ENCODE results near the gene KCNK7. TPM values are rescaled to one million over a fixed set of nuclear protein-coding genes. Genes with fewer than 3 reads are reported as not detected.

Gene KCNK7
- polyA plus RNA-seq, 1 experiment = 0.07 TPM

DNA sequence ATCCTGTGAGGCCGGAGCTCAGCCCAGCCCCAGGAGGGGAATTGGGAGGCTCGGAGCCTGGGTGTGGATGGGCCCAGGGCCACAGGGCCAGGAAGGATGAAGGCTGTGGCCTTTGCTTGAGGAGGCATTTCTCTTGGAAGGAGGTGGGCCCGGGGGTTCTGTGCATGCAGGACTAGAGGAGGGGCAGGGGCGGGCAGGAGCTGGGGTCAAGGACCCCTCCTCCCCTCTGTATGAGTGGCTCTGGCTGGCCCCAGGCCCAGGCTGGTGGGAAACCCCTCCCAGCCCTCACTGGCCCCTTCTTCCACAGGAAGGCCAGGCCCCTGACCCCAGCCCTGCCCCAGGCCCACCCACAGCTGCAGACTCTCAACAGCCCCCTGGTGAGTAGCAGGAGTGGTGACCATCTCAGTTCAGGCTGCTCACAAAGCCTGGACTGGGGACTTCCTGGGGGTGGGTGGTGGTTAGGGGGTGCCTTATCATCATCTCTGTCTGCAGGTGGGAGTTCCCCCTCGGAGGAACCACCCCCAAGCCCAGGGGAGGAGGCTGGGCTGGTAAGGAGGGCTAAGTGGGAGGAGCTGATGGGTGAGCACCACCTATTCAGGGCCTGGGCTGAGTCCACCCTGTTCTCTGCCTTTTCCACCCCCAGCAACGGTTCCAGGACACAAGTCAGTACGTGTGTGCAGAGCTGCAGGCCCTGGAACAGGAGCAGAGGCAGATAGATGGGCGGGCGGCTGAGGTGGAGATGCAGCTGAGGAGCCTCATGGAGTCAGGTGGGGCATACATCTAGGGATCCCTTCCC is 6.0 kb downstream of the KCNK7 start:
- Histone ChIP-seq H3K36me3 (ENCODE audit: control insufficient read depth, insufficient read depth, low read length) (peaks cover 20% of the 10 kb centered on the region), H3K4me3 (ENCODE audit: low read depth, low read length) (no peak overlapping the region), H3K27me3 (ENCODE audit: control insufficient read depth, insufficient read depth, low read length) (no peaks in the 10 kb centered on the region)
- ChIA-PET POLR2A (no interaction called here), CTCF (interaction anchor here (0.7 to 11.8 kb wide), 8 partner anchors 12 to 48 kb away, joined by 3 to 134 read pairs (median 5); partner anchors contain the start of genes EHBP1L1, FAM89B, MAP3K11 and ZNRD2)
- no peak for TF ChIP-seq CTCF (IDR thresholded peaks at IDR 0.05; ENCODE audit: insufficient read depth, low read depth, low read length)
- DNase-seq (ENCODE audit: low read depth) = no peak

DNA sequence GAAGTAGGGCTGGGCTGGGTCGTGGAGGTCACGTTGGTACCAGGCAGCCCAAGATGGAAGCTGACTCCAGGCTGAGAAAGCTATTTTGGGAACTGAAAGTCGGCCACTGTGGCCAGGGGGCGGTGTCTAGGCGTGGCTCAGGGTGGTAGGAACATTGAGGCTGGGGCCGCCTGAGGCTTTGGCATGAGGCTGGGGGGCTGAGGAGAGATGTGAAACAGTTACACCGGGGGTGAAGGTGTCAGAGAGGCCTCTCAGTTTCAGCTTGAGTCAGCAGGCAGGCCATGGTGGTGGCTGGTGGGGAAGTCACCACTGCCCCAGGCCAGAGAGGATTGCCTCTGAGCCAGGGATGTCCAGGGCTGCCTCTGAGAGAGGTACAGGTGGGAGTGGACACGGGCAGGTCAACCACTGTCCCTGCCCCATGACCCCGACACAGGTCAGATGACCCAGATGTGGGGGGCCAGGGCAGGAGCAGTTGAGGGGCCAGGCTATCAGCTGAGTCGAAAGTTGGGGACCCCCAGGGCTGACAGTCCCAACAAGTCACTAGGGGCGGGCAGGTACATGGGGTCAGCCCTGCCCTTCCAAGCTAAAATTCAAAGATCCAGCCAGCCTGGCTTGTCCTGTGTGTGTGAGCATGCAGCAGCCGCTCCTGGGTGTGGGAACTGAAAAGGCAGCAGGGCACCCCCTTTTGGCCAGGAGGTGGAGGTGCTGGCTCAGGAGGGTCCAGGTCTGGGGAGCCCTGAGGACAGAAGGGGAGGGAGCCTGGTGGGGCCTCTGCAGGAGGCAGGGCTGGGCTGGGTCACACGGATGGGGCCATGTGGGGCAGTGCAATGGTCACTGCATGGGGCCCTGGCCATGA is 7.2 kb downstream of the KCNK7 start:
- CTCF ChIA-PET = interaction anchor here (0.7 to 11.8 kb wide), 15 partner anchors 10 to 235 kb away, joined by 3 to 134 read pairs (median 5); partner anchors contain the start of genes EHBP1L1, FAM89B, MAP3K11 and SIPA1
- TF ChIP-seq CTCF (IDR thresholded peaks at IDR 0.05; ENCODE audit: insufficient read depth, low read depth, low read length) = peak; percentile 58
- Histone ChIP-seq H3K4me3 (ENCODE audit: low read depth, low read length) (no peak overlapping the region), H3K27me3 (ENCODE audit: control insufficient read depth, insufficient read depth, low read length) (no peaks in the 10 kb centered on the region), H3K36me3 (ENCODE audit: control insufficient read depth, insufficient read depth, low read length) (peaks cover 17% of the 10 kb centered on the region)
- DNase-seq (ENCODE audit: low read depth) = no peak
- POLR2A ChIA-PET = interaction anchor here (1.1 kb wide), 1 partner anchor 11 kb away, joined by 4 read pairs; no protein-coding TSS in a partner anchor

GRCh38 chr11:65586676-65587075 is 8.9 kb downstream of the KCNK7 start:
- Histone ChIP-seq H3K4me3 (ENCODE audit: low read depth, low read length) (no peak overlapping the region), H3K36me3 (ENCODE audit: control insufficient read depth, insufficient read depth, low read length) (peaks cover 16% of the 10 kb centered on the region), H3K27me3 (ENCODE audit: control insufficient read depth, insufficient read depth, low read length) (no peaks in the 10 kb centered on the region)
- CTCF ChIA-PET = interaction anchor here (0.6 to 11.8 kb wide), 8 partner anchors 10 to 458 kb away, joined by 3 to 134 read pairs (median 8); partner anchors contain the start of genes EHBP1L1, FAM89B, MAP3K11 and PCNX3
- DNase-seq (ENCODE audit: low read depth) = no peak
- POLR2A ChIA-PET = interaction anchor here (1.0 kb wide), 1 partner anchor 14 kb away, joined by 21 read pairs; the partner anchor contains the start of gene FAM89B
- no peak for TF ChIP-seq CTCF (IDR thresholded peaks at IDR 0.05; ENCODE audit: insufficient read depth, low read depth, low read length)

- DNase-seq (ENCODE audit: low read depth) = no peak
- CTCF ChIA-PET = interaction anchor here (0.9 to 11.8 kb wide), 8 partner anchors 8 to 45 kb away, joined by 3 to 134 read pairs (median 4); partner anchors contain the start of genes EHBP1L1, FAM89B, PCNX3 and ZNRD2
- H3K27me3 ChIP-seq (ENCODE audit: control insufficient read depth, insufficient read depth, low read length) = no peaks in the 10 kb centered on the region
- POLR2A ChIA-PET = interaction anchor here (1.0 kb wide), 1 partner anchor 14 kb away, joined by 21 read pairs; the partner anchor contains the start of gene FAM89B
- TF ChIP-seq CTCF (IDR thresholded peaks at IDR 0.05; ENCODE audit: insufficient read depth, low read depth, low read length) = no peak
- H3K36me3 ChIP-seq (ENCODE audit: control insufficient read depth, insufficient read depth, low read length) = peaks cover 19% of the 10 kb centered on the region
- no peak overlapping the region for H3K4me3 ChIP-seq (ENCODE audit: low read depth, low read length)
Measured at GRCh38 chr11:65586247-65586630, 9.4 kb downstream of the KCNK7 start.
